ENCODE measurements around the gene ID3. TPM values are rescaled to one million over a fixed set of nuclear protein-coding genes. Genes with fewer than 3 reads are reported as not detected.

Gene ID3
- total and polyA plus RNA-seq, 2 of the 8 experiments (the other 6 are each of a cell fraction or from before 2014, with no cell fraction given), result 240 to 304 TPM

- no peaks in the 10 kb centered on the region for H3K23me2 ChIP-seq (ENCODE audit: low read depth, low read length)
- H3K18ac ChIP-seq (ENCODE audit: extremely low read depth, low read length), result no peak overlapping the region
- H2BK120ac ChIP-seq (replicated peaks; ENCODE audit: low read depth, low read length), result no peak overlapping the region
- no peak overlapping the region for H4K8ac ChIP-seq (ENCODE audit: extremely low read depth, insufficient read depth, low read length)
- 93% methylated on average over 9 of the region's 9 CpGs; no CpG with 5 or more reads in 1 of the 2 experiments for WGBS, 2 experiments (ENCODE audit: extremely low coverage in 1 of 2, insufficient coverage in 1 of 2, insufficient read length in 1 of 2, insufficient replicate concordance in 2 of 2, low coverage in 1 of 2, low lambda C conversion rate in 2 of 2, missing lambda C conversion rate in 1 of 2)
- no peak for DNase-seq (ENCODE audit: low read depth in 1 of 2, low spot score in 2 of 2)
- TF ChIP-seq EGR1 (IDR thresholded peaks at IDR 0.05; ENCODE audit: borderline replicate concordance, low read depth, low read length), result peak; percentile 51; the same call in 1 of the 2 replicates
- no peak for TF ChIP-seq JUN (IDR thresholded peaks at IDR 0.05; ENCODE audit: low read depth, low read length)
- peak; percentile 63; the same call in 1 of the 2 replicates for TF ChIP-seq KDM1A (IDR thresholded peaks at IDR 0.05; ENCODE audit: borderline replicate concordance, low read length)
- TF ChIP-seq RXRA (IDR thresholded peaks at IDR 0.05; ENCODE audit: insufficient read depth, low read depth, low read length), result no peak
- no peak for TF ChIP-seq ASH2L (IDR thresholded peaks at IDR 0.05; ENCODE audit: low read length)
- peaks cover 0 to 2% (median 1%) of the 10 kb centered on the region in 4 experiments; a peak in 2 of 7 replicates for H3K27me3 ChIP-seq (replicated peaks in 1 of 4; ENCODE audit: control insufficient read depth in 3 of 4, extremely low read depth in 1 of 4, insufficient read depth in 3 of 4, low read length in 3 of 4)
- no peaks in the 10 kb centered on the region for H3K79me1 ChIP-seq (ENCODE audit: low read depth, low read length)
- no peaks in the 10 kb centered on the region for H4K20me1 ChIP-seq (replicated peaks in 1 of 2; ENCODE audit: control insufficient read depth in 1 of 2, insufficient read depth in 2 of 2, low read length in 2 of 2)
- no peak overlapping the region for H3K56ac ChIP-seq (replicated peaks; ENCODE audit: insufficient read length, low read depth, low read length)
- H3K36me3 ChIP-seq (ENCODE audit: control insufficient read depth in 2 of 4, insufficient read depth in 4 of 4, low read length in 3 of 4), result no peaks in the 10 kb centered on the region
- H3K9ac ChIP-seq (replicated peaks in 1 of 4; ENCODE audit: extremely low read depth in 1 of 4, low read depth in 3 of 4, low read length in 3 of 4), result no peak overlapping the region
- no peak overlapping the region for H3K27ac ChIP-seq (ENCODE audit: low read depth, low read length)
- peak overlapping the region; percentile 6 for H3K4ac ChIP-seq (replicated peaks; ENCODE audit: insufficient read length, low read depth, low read length)
- H3K4me1 ChIP-seq (replicated peaks in 1 of 4; ENCODE audit: control insufficient read depth in 3 of 4, insufficient read depth in 4 of 4, low read length in 3 of 4), result peaks cover 7 to 15% (median 8%) of the 10 kb centered on the region in 4 experiments; a peak in 6 of 7 replicates
- H2AK5ac ChIP-seq (ENCODE audit: low read depth, low read length), result no peak overlapping the region
- ChIA-PET POLR2A (ENCODE audit: partially characterized antibody) (interaction anchor here (0.9 to 5.3 kb wide), 3 partner anchors 9 to 50 kb away, joined by 3 to 51 read pairs (median 3); partner anchors contain the start of gene ID3), CTCF (ENCODE audit: partially characterized antibody) (interaction anchor here (0.5 to 21.9 kb wide), 11 partner anchors 8 to 1921 kb away, joined by 3 to 706 read pairs (median 4); partner anchors contain the start of gene RPL11)
- H2BK15ac ChIP-seq (ENCODE audit: low read length), result peak overlapping the region; percentile 85
- H3K79me2 ChIP-seq (ENCODE audit: control insufficient read depth in 1 of 2, insufficient read depth in 2 of 2, low read length in 2 of 2), result no peaks in the 10 kb centered on the region
- H3K23ac ChIP-seq (ENCODE audit: insufficient read length), result no peak overlapping the region
- H4K91ac ChIP-seq (replicated peaks; ENCODE audit: insufficient read length, low read length), result peak overlapping the region; percentile 58
- H3K14ac ChIP-seq (ENCODE audit: insufficient read length), result no peak overlapping the region
- no peak for FAIRE-seq
- no peak overlapping the region for H2BK12ac ChIP-seq (ENCODE audit: low read depth, low read length)
- no peak overlapping the region for H3K4me2 ChIP-seq (ENCODE audit: insufficient read depth in 1 of 2, low read depth in 2 of 2, low read length in 2 of 2)
- H2BK5ac ChIP-seq (ENCODE audit: low read depth, low read length), result peak overlapping the region; percentile 72; the same call in 1 of the 2 replicates
- H3K9me3 ChIP-seq (ENCODE audit: insufficient read depth in 2 of 2, low read depth in 1 of 2, low read length in 1 of 2), result no peaks in the 10 kb centered on the region
- H3K4me3 ChIP-seq (ENCODE audit: extremely low read depth in 1 of 4, insufficient read depth in 2 of 4, low read depth in 3 of 4, low read length in 4 of 4), result no peak overlapping the region
- no peak overlapping the region for H4K5ac ChIP-seq (ENCODE audit: insufficient read length, low read depth, low read length)
- peak overlapping the region; percentile 6; the same call in 1 of the 2 replicates for H2BK20ac ChIP-seq (ENCODE audit: low read length)
- H2AFZ ChIP-seq (ENCODE audit: low read length), result no peak overlapping the region
These were observed 10.6 kb downstream of the ID3 start for GRCh38 chr1:23548704-23549143.

Data from H1 (cell line).